Transverse colon (tissue), 4 donors: ENCODE results near the gene LPCAT3. TPM values are rescaled to one million over a fixed set of nuclear protein-coding genes. Genes with fewer than 3 reads are reported as not detected.
A peak's percentile ranks its signal among the peaks of the same experiment; 100 is the strongest.

Experiments used
- DNase-seq: peaks from one replicate; pipeline ENCODE4 v3.0.0-alpha.2; 2019
- H3K27ac ChIP-seq, 4 donors: fragments of 200-600 bp; sonication (generic); 2 replicates each; pipeline ENCODE4 v1.5.1; 2016 to 2018; ENCODE audit warnings: inconsistent platforms in 4 of 4
- H3K27me3 ChIP-seq: fragments of 200-600 bp; sonication (generic); 2 replicates; pipeline ENCODE4 v1.5.1; 2017; ENCODE audit warnings: inconsistent platforms
- H3K36me3 ChIP-seq, 4 donors: fragments of 200-600 bp; sonication (generic); 2 replicates each; pipeline ENCODE4 v1.5.1; 2017 to 2019; ENCODE audit warnings: inconsistent platforms in 4 of 4
- H3K4me1 ChIP-seq, 4 donors: fragments of 200-600 bp; sonication (generic); 2 replicates each; pipeline ENCODE4 v1.5.1; 2017 to 2020; ENCODE audit warnings: inconsistent platforms in 4 of 4
- H3K4me3 ChIP-seq, 4 donors: fragments of 200-600 bp; sonication (generic); 1 replicate in 1 of 4; 2 replicates in 3 of 4; pipeline versions ENCODE4 v1.5.1 to v1.6.1; 2017 to 2019; ENCODE audit warnings: inconsistent platforms in 4 of 4
- H3K9me3 ChIP-seq, 2 donors: fragments of 200-600 bp; sonication (generic); 2 replicates each; pipeline ENCODE4 v1.5.1; 2017 to 2019; ENCODE audit warnings: inconsistent platforms in 2 of 2
- EP300 ChIP-seq: sonication (generic); formaldehyde crosslinking; IDR thresholded peaks from one replicate; pipeline ENCODE4 v1.6.1; 2017; ENCODE audit warnings: antibody characterized with exemption, low read depth
- POLR2A ChIP-seq: fragments of 450-650 bp; IDR thresholded peaks from one replicate; pipeline ENCODE4 v1.6.1; 2016; ENCODE audit warnings: antibody characterized with exemption, mild to moderate bottlenecking, moderate library complexity
- POLR2AphosphoS5 ChIP-seq, 3 donors: sonication (generic); formaldehyde crosslinking; IDR thresholded peaks; one replicate each; pipeline ENCODE4 v1.6.1; 2016; ENCODE audit warnings: antibody characterized with exemption in 3 of 3
- WGBS, 2 donors: methylation state at CpG; one replicate each; pipeline ENCODE4 v1.1.5; 2018; ENCODE audit warnings: low coverage in 1 of 2; 5-methylcytosine and 5-hydroxymethylcytosine counted together
- in situ Hi-C, 4 donors: fragments of 200-750 bp; cut with MboI; loops; one replicate each; pipeline versions ENCODE4 v1.15.0 to v1.15.1; 2017; ENCODE audit warnings: low sequenced_read_pairs in 3 of 4, low pct_ligation_motif_present in 1 of 4, low pct_unique_long_range_greater_than_20kb in 1 of 4
- intact Hi-C: fragments of 100-400 bp; cut with DNase I; formaldehyde crosslinking; loops from one replicate; pipeline ENCODE4 v1.15.1; 2023; ENCODE audit warnings: low total_unique reads
- total RNA-seq, 4 donors: library from RNA; depleted of rRNA; stranded (reverse); fragments of >200 nt; gene quantifications; one replicate each; pipeline ENCODE4 v1.1.0, GENCODE V29; 2016
- TF ChIP-seq, protein P1 (sequence below), 5 experiments: fragments of 200-600 bp in 3 of 5; fragments of 450-650 bp in 2 of 5; sonication (generic) in 3 of 5; IDR thresholded peaks; 1 replicate in 2 of 5; 2 replicates in 3 of 5; pipeline ENCODE4 v1.5.1; 2016 to 2017; ENCODE audit warnings: antibody characterized with exemption in 5 of 5, inconsistent platforms in 3 of 5, mild to moderate bottlenecking in 2 of 5, moderate library complexity in 1 of 5

Gene LPCAT3
- total RNA-seq, 4 donors from 2014 or later = 56.1 to 271 (median 111) TPM

DNA sequence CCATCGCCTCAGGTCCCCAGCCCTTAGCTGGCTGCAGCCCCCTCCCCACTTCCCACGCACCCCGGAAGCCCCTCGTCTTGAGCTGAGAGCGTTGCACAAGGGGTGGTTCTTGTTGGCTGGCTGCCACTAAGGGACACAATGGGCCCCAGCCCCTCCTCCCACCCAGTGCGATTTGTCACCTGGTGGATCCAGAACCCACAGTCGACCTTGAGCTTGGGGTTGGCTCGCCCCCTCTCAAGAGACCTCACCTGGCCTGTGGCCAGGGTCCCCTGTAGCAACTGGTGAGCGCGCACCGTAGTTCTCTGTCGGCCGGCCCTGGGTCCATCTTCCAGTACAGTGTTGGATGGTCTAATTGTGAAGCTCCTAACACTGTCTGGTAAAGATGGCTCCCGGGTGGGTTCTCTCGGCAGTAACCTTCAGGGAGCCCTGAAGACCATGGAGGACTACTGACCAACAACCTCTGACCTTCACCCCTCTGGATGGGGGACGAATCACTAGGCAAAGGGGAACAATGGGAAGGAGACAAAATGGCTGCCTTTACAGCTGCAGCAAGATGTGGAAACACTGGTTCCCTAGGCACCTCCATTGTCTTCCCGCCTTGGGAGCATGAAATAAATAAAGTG lies 54.4 kb downstream of the LPCAT3 start:
- intact Hi-C loops = loop anchor here (2.0 to 10.0 kb wide), 2 partner anchors 39 to 141 kb away; partner anchors contain the start of gene C1RL

DNA sequence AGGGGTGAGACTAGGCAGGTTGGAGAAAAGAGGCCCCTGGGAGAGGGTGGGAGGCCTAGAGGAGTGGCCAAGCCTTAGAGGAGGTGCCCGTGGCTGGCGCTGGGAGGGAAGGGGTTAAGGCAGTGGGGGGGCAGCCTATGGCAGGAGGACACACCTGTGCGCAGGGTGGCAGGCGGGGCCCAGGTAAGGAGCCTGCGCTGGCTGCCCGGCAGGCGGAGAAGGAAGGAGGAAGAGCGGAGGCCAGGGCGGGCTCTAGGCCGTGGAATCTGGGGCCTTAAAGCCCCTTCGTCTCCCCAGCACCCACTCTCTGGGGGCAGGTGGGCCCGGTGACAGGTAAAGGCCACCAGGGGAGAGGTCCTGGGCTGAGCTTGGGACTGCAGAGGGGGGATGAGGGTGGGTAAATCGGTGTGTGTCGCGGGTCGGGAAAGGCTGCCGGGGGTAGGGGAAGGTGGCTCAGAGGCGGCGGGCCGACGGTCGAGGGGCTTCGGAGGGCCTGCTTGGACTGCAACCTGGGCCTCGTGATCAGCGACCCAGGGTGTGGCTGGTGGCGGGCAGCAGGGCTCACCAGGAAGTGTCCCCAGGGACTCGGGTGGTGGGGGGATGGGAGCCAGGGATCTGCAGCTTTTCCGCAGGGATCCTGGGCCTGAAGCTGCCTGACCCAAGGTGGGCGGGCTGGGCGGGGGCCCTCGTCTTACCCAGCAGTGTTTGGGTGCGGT lies 55.1 kb downstream of the LPCAT3 start:
- Histone ChIP-seq H3K4me1 (peaks cover 22 to 65% (median 43%) of the 10 kb centered on the region in 4 donors), H3K36me3 (peaks cover 0 to 18% (median 7%) of the 10 kb centered on the region in 4 donors), H3K4me3 (peak overlapping the region; percentile 19 to 62 (median 52)), H3K27me3 (no peaks in the 10 kb centered on the region), H3K27ac (peak overlapping the region; percentile 89 to 95 (median 94)), H3K9me3 (no peaks in the 10 kb centered on the region)
- DNase-seq = peak; percentile 95
- intact Hi-C loops (loop anchor here (10.0 kb wide), 1 partner anchor 142 kb away; the partner anchor contains the start of gene C1RL), in situ Hi-C loops (no loop called here)
- WGBS, 2 donors = 51% methylated on average over 30 of the region's 32 CpGs; no CpG with 5 or more reads in 1 of the 2 donors
- TF ChIP-seq POLR2A (peak; percentile 99), POLR2AphosphoS5 (IDR thresholded peaks at IDR 0.05) (peak; percentile 91 to 97 (median 96)), EP300 (no peak)
- TF ChIP-seq, protein P1, sequence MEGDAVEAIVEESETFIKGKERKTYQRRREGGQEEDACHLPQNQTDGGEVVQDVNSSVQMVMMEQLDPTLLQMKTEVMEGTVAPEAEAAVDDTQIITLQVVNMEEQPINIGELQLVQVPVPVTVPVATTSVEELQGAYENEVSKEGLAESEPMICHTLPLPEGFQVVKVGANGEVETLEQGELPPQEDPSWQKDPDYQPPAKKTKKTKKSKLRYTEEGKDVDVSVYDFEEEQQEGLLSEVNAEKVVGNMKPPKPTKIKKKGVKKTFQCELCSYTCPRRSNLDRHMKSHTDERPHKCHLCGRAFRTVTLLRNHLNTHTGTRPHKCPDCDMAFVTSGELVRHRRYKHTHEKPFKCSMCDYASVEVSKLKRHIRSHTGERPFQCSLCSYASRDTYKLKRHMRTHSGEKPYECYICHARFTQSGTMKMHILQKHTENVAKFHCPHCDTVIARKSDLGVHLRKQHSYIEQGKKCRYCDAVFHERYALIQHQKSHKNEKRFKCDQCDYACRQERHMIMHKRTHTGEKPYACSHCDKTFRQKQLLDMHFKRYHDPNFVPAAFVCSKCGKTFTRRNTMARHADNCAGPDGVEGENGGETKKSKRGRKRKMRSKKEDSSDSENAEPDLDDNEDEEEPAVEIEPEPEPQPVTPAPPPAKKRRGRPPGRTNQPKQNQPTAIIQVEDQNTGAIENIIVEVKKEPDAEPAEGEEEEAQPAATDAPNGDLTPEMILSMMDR (IDR thresholded peaks at IDR 0.05) = peak in 2 of 5 experiments; percentile 59 to 85

More for the DNA sequence above, 54.4 kb downstream of the LPCAT3 start:
- no peak for DNase-seq
- Histone ChIP-seq H3K27ac (peak overlapping the region; percentile 89 to 95 (median 94)), H3K36me3 (peaks cover 0 to 18% (median 9%) of the 10 kb centered on the region in 4 donors), H3K27me3 (no peaks in the 10 kb centered on the region), H3K9me3 (no peaks in the 10 kb centered on the region), H3K4me3 (peak overlapping the region; percentile 19 to 62 (median 52)), H3K4me1 (peaks cover 28 to 69% (median 48%) of the 10 kb centered on the region in 4 donors)
- WGBS, 2 donors = 33 to 47% methylated on average over 1 to 16 of the region's 17 CpGs
- TF ChIP-seq POLR2AphosphoS5 (IDR thresholded peaks at IDR 0.05) (no peak), POLR2A (no peak), EP300 (no peak)
- TF ChIP-seq, protein P1 (IDR thresholded peaks at IDR 0.05) = no peak
- in situ Hi-C loops = no loop called here

DNA sequence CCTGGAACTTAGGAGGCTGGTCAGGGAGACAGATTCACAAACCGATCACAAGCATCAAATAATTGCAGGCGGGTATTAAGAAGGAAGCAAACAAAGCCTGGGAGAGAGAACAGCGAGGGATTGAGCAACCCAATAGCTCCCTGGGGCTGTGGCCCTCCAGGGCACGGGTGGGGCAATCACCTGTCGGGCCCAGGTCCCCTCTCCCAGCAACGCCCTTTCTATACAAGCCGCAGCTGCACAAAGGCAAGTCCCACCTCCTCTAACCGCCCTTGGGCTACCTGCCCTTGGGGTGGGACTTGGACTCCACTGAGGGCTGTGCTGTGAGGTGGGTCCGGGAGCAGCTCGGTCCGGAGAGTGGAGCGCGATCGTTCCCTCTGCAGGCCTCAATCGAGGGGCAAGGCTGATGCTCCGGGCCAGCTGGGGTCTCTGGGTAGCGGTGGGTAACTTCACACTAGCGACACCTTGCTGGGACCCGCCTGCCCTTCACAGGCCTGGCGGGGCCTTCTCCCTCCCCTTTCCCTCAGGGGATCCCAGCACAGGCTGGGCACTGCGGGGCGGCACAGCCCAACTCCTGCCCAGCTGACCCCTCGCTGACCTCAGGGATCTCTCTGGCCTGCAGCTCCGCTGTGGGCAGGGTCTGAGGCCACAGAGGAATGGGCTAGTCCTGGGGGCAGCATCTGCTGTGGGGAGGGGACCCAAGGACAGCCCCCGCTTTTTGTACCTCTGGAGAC lies 55.8 kb downstream of the LPCAT3 start:
- DNase-seq = peak; percentile 89
- in situ Hi-C loops = no loop called here
- Histone ChIP-seq H3K27me3 (no peaks in the 10 kb centered on the region), H3K4me1 (peaks cover 23 to 68% (median 41%) of the 10 kb centered on the region in 4 donors), H3K9me3 (no peaks in the 10 kb centered on the region), H3K4me3 (peak overlapping the region in 3 of 4 donors; percentile 50 to 62 (median 54)), H3K36me3 (peaks cover 0 to 16% (median 5%) of the 10 kb centered on the region in 4 donors), H3K27ac (peak overlapping the region; percentile 89 to 95 (median 94))
- TF ChIP-seq POLR2AphosphoS5 (IDR thresholded peaks at IDR 0.05) (peak; percentile 73 to 97 (median 96)), POLR2A (peak; percentile 82), EP300 (peak; percentile 39)
- TF ChIP-seq, protein P1 (IDR thresholded peaks at IDR 0.05) = no peak
- WGBS, 2 donors = 45% methylated on average over 20 of the region's 25 CpGs; no CpG with 5 or more reads in 1 of the 2 donors
- intact Hi-C loops = loop anchor here (10.0 kb wide), 1 partner anchor 142 kb away; the partner anchor contains the start of gene C1RL
